HG03457 (cell line): ENCODE measurements around the gene TPO.
"Not testable (repeated sequence)": the region's sequence is repeated elsewhere in the genome, so short reads cannot be mapped to it uniquely, and the experiment has no call there.

Experiments
- ATAC-seq: cut with Tn5 transposase; IDR thresholded peaks from one replicate; pipeline ENCODE4 v1.9.1; 2021; ENCODE audit warnings: moderate number of reproducible peaks; ENCODE audit not compliant: unreplicated experiment

TPO gene

GRCh38 chr2:1499033-1499795 is 86.0 kb downstream of the TPO start:
- no peak for ATAC-seq

GRCh38 chr2:1501038-1501851 is 88.0 kb downstream of the TPO start:
- ATAC-seq = no peak

GRCh38 chr2:1501991-1502390 is 88.7 kb downstream of the TPO start:
- no peak for ATAC-seq

GRCh38 chr2:1502891-1503304 is 89.6 kb downstream of the TPO start:
- ATAC-seq = no peak

- ATAC-seq = no peak
Measured at GRCh38 chr2:1503471-1504310, 90.4 kb downstream of the TPO start.

- ATAC-seq = no peak
Measured at GRCh38 chr2:1504311-1504750, 91.1 kb downstream of the TPO start.

- ATAC-seq = no peak
Measured at GRCh38 chr2:1505031-1505441, 91.8 kb downstream of the TPO start.

GRCh38 chr2:1509271-1510065 is 96.2 kb downstream of the TPO start:
- ATAC-seq = no peak

- ATAC-seq = no peak
Measured at GRCh38 chr2:1510176-1510575, 96.9 kb downstream of the TPO start.

- no peak for ATAC-seq
Measured at GRCh38 chr2:1511455-1511854, 98.2 kb downstream of the TPO start.

GRCh38 chr2:1512321-1513289 is 99.3 kb downstream of the TPO start:
- ATAC-seq = no peak

GRCh38 chr2:1514391-1515072 is 101.3 kb downstream of the TPO start:
- ATAC-seq = no peak

- ATAC-seq = no peak
Measured at GRCh38 chr2:1515073-1515430, 101.8 kb downstream of the TPO start.

GRCh38 chr2:1515986-1516797 is 102.9 kb downstream of the TPO start:
- no peak for ATAC-seq

- no peak for ATAC-seq
Measured at GRCh38 chr2:1516798-1517060, 103.5 kb downstream of the TPO start.

- ATAC-seq = not testable (repeated sequence)
Measured at GRCh38 chr2:1517291-1517690, 104.0 kb downstream of the TPO start.

- no peak for ATAC-seq
Measured at GRCh38 chr2:1517786-1518185, 104.5 kb downstream of the TPO start.

GRCh38 chr2:1518331-1518803 is 105.1 kb downstream of the TPO start:
- ATAC-seq = no peak
